Loucy (cell line): ENCODE results near the gene FLT1.

Source experiments
- H2AFZ ChIP-seq: fragments of 200-600 bp; sonication (generic); 2 replicates; pipeline ENCODE4 v1.6.0; 2016; ENCODE audit warnings: antibody characterized with exemption, mild to moderate bottlenecking, low read length, moderate library complexity
- H3F3A ChIP-seq: fragments of 200-600 bp; 2 replicates; pipeline ENCODE4 v1.6.0; 2016; ENCODE audit warnings: antibody characterized with exemption, low read depth, mild to moderate bottlenecking
- H3K27me3 ChIP-seq: fragments of 200-600 bp; sonication (generic); 2 replicates; pipeline ENCODE4 v1.6.1; 2014; ENCODE audit warnings: low read length, mild to moderate bottlenecking; ENCODE audit not compliant: insufficient read depth, poor library complexity, severe bottlenecking
- H3K36me3 ChIP-seq: fragments of 200-600 bp; sonication (generic); 2 replicates; pipeline ENCODE4 v1.6.1; 2016; ENCODE audit warnings: low read length; ENCODE audit not compliant: insufficient read depth
- H3K4me1 ChIP-seq: fragments of 200-600 bp; sonication (generic); 2 replicates; pipeline ENCODE4 v1.5.1; 2014; ENCODE audit warnings: low read length, mild to moderate bottlenecking; ENCODE audit not compliant: insufficient read depth, poor library complexity, severe bottlenecking
- H3K4me2 ChIP-seq: fragments of 200-600 bp; sonication (generic); 2 replicates; pipeline ENCODE4 v1.6.0; 2014; ENCODE audit warnings: antibody characterized with exemption, low read length, low read depth, mild to moderate bottlenecking; ENCODE audit not compliant: poor library complexity, severe bottlenecking
- H3K4me3 ChIP-seq: fragments of 200-600 bp; sonication (generic); 2 replicates; pipeline ENCODE4 v1.5.1; 2014; ENCODE audit warnings: low read length, mild to moderate bottlenecking, mixed read lengths; ENCODE audit not compliant: poor library complexity, severe bottlenecking
- H3K79me2 ChIP-seq: fragments of 200-600 bp; sonication (generic); 2 replicates; pipeline ENCODE4 v1.6.1; 2014; ENCODE audit warnings: low read length; ENCODE audit not compliant: insufficient read depth
- H3K9ac ChIP-seq: fragments of 200-600 bp; sonication (generic); 2 replicates; pipeline ENCODE4 v1.6.0; 2014; ENCODE audit warnings: mild to moderate bottlenecking, low read depth, low read length, moderate library complexity; ENCODE audit not compliant: poor library complexity, severe bottlenecking
- H3K9me2 ChIP-seq: fragments of 200-600 bp; sonication (generic); replicated peaks from 2 replicates; pipeline ENCODE4 v1.6.1; 2016; ENCODE audit warnings: low read depth, low read length, mixed read lengths
- H3K9me3 ChIP-seq: fragments of 200-600 bp; sonication (generic); 2 replicates; pipeline ENCODE4 v1.6.1; 2014; ENCODE audit warnings: mild to moderate bottlenecking, antibody characterized with exemption, low read length, low read depth; ENCODE audit not compliant: insufficient read depth
- H4K20me1 ChIP-seq: fragments of 200-600 bp; sonication (generic); 2 replicates; pipeline ENCODE4 v1.6.0; 2014; ENCODE audit warnings: antibody characterized with exemption, low read length, mild to moderate bottlenecking; ENCODE audit not compliant: insufficient read depth, poor library complexity, severe bottlenecking
- CTCF ChIP-seq: fragments of 200-600 bp; sonication (generic); conservative IDR thresholded peaks from 2 replicates; pipeline ENCODE4 v1.5.1; 2014; ENCODE audit warnings: mild to moderate bottlenecking, antibody characterized with exemption, low read length
- EZH2phosphoT487 ChIP-seq: fragments of 200-600 bp; IDR thresholded peaks from 2 replicates; pipeline ENCODE4 v1.6.1; 2018; ENCODE audit warnings: antibody characterized with exemption, mild to moderate bottlenecking, moderate library complexity, borderline replicate concordance

The FLT1 gene

GRCh38 chr13:28410096-28410495, 84.8 kb downstream of the FLT1 start:
- Histone ChIP-seq H3K79me2 (peaks cover 29% of the 10 kb centered on the region; the same call in 1 of the 2 replicates), H3F3A (peaks cover 18% of the 10 kb centered on the region), H3K4me3 (no peak overlapping the region), H3K27me3 (no peaks in the 10 kb centered on the region), H3K9me2 (no peaks in the 10 kb centered on the region), H4K20me1 (peaks cover 4% of the 10 kb centered on the region), H3K4me2 (peak overlapping the region; percentile 75), H3K36me3 (peaks cover 20% of the 10 kb centered on the region), H3K9ac (peak overlapping the region; percentile 46), H3K4me1 (peaks cover 57% of the 10 kb centered on the region), H2AFZ (no peak overlapping the region), H3K9me3 (no peaks in the 10 kb centered on the region)
- TF ChIP-seq EZH2phosphoT487 = no peak
- TF ChIP-seq CTCF = no peak

DNA sequence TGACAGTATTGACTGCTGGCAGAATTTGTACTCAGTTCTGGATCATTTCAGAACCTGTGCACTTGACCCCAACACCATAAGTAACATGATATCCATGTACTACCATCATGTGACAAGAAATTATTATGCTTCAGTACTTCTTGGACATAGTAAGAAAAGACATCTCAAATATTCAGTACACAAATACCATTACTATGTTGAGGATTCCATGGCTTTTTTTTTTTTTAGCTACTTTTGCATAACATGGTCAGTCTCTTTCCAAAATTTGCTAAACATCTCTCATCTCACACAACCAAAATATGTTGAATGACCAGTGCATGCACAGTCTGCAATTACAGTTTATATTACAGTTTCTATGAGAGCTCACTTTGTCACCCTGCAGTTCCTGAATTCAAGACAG, 85.3 kb downstream of the FLT1 start:
- Histone ChIP-seq H3K27me3 (no peaks in the 10 kb centered on the region), H3K4me2 (peak overlapping the region; percentile 75), H2AFZ (no peak overlapping the region), H3K9ac (peak overlapping the region; percentile 46), H3K4me3 (no peak overlapping the region), H3K9me2 (no peaks in the 10 kb centered on the region), H4K20me1 (peaks cover 4% of the 10 kb centered on the region), H3K36me3 (peaks cover 20% of the 10 kb centered on the region), H3K79me2 (peaks cover 25% of the 10 kb centered on the region; the same call in 1 of the 2 replicates), H3K4me1 (peaks cover 57% of the 10 kb centered on the region), H3K9me3 (no peaks in the 10 kb centered on the region), H3F3A (peaks cover 18% of the 10 kb centered on the region)
- TF ChIP-seq EZH2phosphoT487 (no peak), CTCF (no peak)

- peaks cover 18% of the 10 kb centered on the region for H3F3A ChIP-seq
- peak overlapping the region; percentile 46 for H3K9ac ChIP-seq
- H3K79me2 ChIP-seq = peaks cover 24% of the 10 kb centered on the region; the same call in 1 of the 2 replicates
- H3K4me1 ChIP-seq = peaks cover 54% of the 10 kb centered on the region
- H3K4me2 ChIP-seq = peak overlapping the region; percentile 75
- peaks cover 4% of the 10 kb centered on the region for H4K20me1 ChIP-seq
- H3K4me3 ChIP-seq = peak overlapping the region; percentile 49
- no peak for TF ChIP-seq EZH2phosphoT487
- no peak for TF ChIP-seq CTCF
- no peak overlapping the region for H2AFZ ChIP-seq
- peaks cover 21% of the 10 kb centered on the region for H3K36me3 ChIP-seq
- H3K9me3 ChIP-seq = no peaks in the 10 kb centered on the region
- no peaks in the 10 kb centered on the region for H3K9me2 ChIP-seq
- no peaks in the 10 kb centered on the region for H3K27me3 ChIP-seq
Measured at GRCh38 chr13:28408863-28409262, 86.1 kb downstream of the FLT1 start.
